DMS53 treated with DMSO at 0.1 percent for 48 hours (cell line): Measurements from ENCODE around the gene RAD51AP2.
A peak's percentile ranks its signal among the peaks of the same experiment; 100 is the strongest.

ENCODE experiments used
- DNase-seq: peaks from one replicate; lab custom pipeline; 2025; ENCODE audit not compliant: unreplicated experiment; lab: John Stamatoyannopoulos, UW

Gene RAD51AP2

DNA sequence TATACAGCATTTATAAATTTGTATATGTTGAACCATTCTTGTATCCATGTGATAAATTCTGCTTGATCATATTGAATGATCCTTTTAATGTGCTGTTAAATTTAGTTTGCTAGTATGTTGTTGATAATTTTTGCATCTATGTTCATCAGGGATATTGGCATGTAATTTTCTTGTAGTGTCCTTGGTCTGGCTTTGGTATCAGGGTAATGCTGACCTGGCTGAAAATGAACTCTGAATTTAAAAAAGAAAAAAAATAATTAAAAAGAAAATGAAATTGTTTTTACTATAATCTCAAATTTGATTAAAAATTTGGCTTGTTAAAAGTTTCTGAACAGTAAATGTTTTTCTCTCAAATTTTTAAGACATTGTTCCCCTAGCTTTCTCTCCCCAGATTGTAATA lies 46.3 kb downstream of the RAD51AP2 start:
- no peak for DNase-seq

DNA sequence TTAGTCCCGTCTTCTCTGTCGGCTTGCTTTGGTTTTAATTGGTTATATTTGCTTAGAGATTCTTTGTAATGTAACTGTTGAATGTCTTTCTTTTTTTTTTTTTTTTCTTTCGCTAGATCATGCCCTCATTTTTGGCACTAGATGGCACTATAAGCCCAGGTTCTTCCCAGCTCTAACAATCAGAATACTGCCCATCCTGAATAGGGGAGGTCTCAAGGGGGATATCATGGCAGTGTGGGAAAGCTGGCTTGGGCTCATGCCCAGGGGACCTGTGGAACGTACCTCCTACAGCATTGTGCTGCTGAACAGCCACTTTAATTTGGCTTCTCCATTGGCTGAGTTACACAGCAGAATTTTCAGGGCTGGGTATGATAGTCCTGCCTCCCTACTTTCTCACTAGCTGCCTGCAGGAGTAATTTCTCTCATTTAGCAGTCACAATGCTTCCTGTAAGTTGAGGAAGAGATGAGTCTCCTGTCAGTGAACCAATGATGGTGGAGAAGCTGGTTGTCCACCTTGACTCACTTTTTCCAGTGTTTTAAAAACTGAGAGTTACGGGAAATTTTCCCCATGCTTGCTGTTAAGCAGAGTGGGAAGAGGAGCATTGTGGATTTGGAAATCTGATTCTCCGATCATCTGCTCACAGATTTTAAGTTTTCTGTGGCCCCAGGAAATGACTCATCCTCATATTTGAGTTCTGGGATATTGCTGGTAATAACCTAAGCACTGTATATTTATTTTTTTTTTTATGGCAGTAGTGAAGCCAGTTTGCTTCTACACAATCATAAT lies 47.2 kb downstream of the RAD51AP2 start:
- peak; percentile 33 for DNase-seq

DNA sequence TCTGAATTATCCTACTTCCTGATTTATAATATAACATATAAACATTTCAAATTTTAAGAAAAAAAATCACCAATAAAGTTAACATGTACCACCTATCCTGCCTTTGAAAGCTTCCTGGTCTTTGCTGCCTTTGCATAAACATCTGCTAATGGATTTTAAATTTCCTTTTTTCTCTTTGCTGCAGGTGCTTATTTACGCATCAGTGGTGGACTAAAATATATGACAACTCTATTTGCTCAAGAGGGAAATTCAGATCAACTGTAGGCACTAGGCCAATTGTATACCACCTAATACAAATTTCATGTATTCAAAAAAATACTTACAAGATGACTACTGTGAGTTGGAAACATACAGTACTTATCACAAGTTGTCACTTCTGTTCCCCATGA lies 57.2 kb downstream of the RAD51AP2 start:
- no peak for DNase-seq
